Subcutaneous abdominal adipose tissue (tissue), 5 donors: Measurements from ENCODE around the gene ASCC1.
A peak's percentile ranks its signal among the peaks of the same experiment; 100 is the strongest.

Experiments used
- H3K27ac ChIP-seq: one replicate; pipeline ENCODE4 v1.7.0; 2013; ENCODE audit warnings: low read depth, mild to moderate bottlenecking, inconsistent platforms, low read length, moderate library complexity
- H3K27me3 ChIP-seq, 5 donors: one replicate each; pipeline ENCODE4 v1.7.0; 2013; ENCODE audit warnings: low read length in 5 of 5, inconsistent platforms in 1 of 5; ENCODE audit not compliant: control insufficient read depth in 5 of 5, insufficient read depth in 4 of 5
- H3K36me3 ChIP-seq, 5 donors: one replicate each; pipeline ENCODE4 v1.7.0; 2013; ENCODE audit warnings: low read length in 5 of 5; ENCODE audit not compliant: control insufficient read depth in 5 of 5, insufficient read depth in 5 of 5
- H3K4me1 ChIP-seq, 5 donors: one replicate each; pipeline ENCODE4 v1.7.0; 2013; ENCODE audit warnings: low read length in 5 of 5, mild to moderate bottlenecking in 3 of 5, moderate library complexity in 1 of 5; ENCODE audit not compliant: control insufficient read depth in 5 of 5, insufficient read depth in 5 of 5
- H3K4me3 ChIP-seq, 5 donors: one replicate each; pipeline ENCODE4 v1.7.0; 2013; ENCODE audit warnings: low read length in 5 of 5, low read depth in 1 of 5
- H3K9ac ChIP-seq, 5 donors: one replicate each; pipeline ENCODE4 v1.7.0; 2013; ENCODE audit warnings: low read length in 5 of 5, mild to moderate bottlenecking in 4 of 5, moderate library complexity in 3 of 5
- H3K9me3 ChIP-seq, 5 donors: one replicate each; pipeline ENCODE4 v1.7.0; 2013; ENCODE audit warnings: low read length in 5 of 5; ENCODE audit not compliant: control insufficient read depth in 5 of 5
- donor health status: healthy.
- donor health status: healthy.
- donor health status: healthy.
- donor health status: healthy.
- donor health status: healthy.

Gene ASCC1

DNA sequence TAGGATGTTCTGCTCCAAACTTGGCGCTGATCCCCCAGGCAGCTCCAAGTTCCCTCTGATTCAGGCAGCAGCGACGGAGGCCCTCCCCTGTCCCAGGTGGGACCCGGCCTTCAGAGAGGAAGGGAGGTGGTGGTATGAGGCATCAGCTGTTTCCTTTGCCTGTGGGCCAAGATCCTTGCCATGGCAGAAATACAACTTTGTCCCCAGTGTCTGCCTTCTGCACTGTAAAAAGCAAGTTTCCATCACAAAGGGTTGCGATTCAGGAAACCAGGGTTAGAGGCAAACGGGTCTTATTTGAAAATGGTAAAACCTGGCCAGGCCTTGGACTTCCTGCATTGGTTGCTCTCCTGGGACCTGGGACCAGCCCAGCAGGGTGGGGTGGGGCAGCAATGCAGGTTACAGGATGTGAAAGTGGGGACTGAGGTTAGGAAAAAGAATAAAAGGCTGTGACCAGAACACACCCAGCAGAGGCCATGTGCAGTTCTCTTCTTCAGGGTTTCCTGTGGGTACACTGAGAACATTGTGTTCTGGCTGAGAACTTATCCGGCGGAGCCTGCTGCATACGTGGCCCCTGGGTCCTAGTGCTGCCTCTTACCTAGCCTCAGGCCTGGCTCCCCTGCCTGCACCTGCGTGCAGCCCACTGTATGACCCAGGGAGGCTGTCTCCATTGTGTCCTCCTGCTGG is 32.5 kb upstream of the ASCC1 start:
- peak overlapping the region; percentile 73 for H3K27ac ChIP-seq
- no peaks in the 10 kb centered on the region for H3K36me3 ChIP-seq
- H3K9me3 ChIP-seq, result no peaks in the 10 kb centered on the region
- H3K4me1 ChIP-seq, result peaks cover 25 to 83% (median 70%) of the 10 kb centered on the region in 5 donors
- H3K9ac ChIP-seq, result peak overlapping the region in 4 of 5 donors; percentile 22 to 64 (median 42)
- no peaks in the 10 kb centered on the region for H3K27me3 ChIP-seq
- peak overlapping the region; percentile 27 to 44 (median 33) for H3K4me3 ChIP-seq

DNA sequence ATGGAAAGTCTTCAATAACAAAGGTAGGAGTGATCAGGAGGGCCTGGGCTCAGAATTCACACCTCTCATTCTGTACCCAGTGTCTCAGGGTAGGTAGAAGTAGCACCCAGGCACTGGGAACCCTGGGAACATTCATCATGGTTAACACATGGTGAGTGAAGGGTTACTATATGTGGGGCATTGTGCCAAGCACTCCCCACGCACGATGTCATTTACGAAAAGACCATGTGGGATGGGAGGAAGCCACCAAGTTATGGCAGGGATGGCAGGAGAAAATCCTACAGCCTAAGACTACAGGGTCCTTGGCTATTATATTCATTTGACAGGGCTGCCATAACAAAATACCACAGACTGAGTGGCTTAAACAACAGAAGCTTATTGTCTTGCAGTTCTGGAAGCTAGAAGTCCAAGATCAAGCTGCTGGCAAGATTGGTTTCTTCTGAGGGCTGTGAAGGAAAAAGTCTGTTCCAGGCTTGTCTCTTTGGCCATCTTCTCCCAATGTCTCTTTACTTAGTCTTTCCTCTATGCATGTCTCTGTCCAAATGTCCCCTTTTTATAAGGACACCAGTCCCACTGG is 30.0 kb upstream of the ASCC1 start:
- H3K36me3 ChIP-seq, result no peaks in the 10 kb centered on the region
- H3K9me3 ChIP-seq, result no peaks in the 10 kb centered on the region
- no peaks in the 10 kb centered on the region for H3K27me3 ChIP-seq
- H3K4me3 ChIP-seq, result no peak overlapping the region
- H3K4me1 ChIP-seq, result peaks cover 26 to 83% (median 67%) of the 10 kb centered on the region in 5 donors
- no peak overlapping the region for H3K9ac ChIP-seq
- H3K27ac ChIP-seq, result no peak overlapping the region

DNA sequence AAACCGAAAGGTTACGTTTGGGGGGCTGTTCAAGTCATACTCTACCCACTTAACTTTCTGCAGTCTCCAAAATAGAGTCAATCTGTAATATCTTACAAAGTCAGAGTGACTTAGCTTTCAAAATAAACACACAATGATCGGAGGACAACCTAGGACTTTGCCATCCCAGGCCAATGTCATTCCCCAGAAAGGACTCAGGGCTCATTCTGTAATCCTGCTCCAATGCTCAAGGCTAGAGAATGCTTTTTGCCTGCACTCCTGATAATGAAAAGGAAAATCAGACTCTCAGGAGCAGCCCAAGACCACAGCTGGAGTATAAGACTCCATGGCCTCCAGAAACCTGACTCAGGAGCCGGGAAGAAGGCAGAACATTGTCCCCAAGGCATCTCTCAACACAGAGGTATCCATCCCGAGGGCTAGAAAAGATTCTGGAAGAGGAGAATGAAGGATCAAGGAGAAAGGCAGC is 28.5 kb upstream of the ASCC1 start:
- H3K4me3 ChIP-seq, result no peak overlapping the region
- peaks cover 26 to 73% (median 61%) of the 10 kb centered on the region in 5 donors for H3K4me1 ChIP-seq
- H3K9ac ChIP-seq, result no peak overlapping the region

DNA sequence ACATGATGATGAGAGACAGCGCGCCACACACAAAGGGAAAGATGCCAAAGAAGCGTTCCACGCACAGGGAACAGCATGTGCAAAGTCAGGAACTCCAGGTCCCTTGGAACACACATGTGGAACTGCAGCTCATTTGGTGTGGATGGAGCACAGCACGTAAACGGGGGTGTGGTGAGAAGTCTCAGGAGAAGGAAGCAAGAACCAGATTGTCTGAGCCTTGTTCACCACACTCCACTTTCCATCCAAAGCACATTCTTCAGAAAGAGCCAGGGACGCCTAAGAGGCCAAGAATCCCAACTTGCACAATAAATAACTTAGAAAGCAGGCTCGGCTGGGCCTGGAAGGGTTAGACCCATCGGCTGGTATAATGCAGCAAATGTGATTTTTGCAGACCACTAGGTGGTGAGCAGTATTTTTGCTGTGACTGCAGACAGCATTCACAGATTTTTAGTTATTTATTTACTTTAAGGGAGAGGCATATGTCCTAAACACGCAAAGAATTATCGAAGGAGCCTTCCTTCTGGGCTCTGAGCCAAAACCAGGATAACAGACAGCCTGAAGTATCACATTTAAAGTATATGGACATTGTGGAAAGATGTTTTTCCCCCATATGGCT is 27.9 kb upstream of the ASCC1 start:
- H3K4me3 ChIP-seq, result no peak overlapping the region
- H3K36me3 ChIP-seq, result no peaks in the 10 kb centered on the region
- H3K9me3 ChIP-seq, result no peaks in the 10 kb centered on the region
- H3K4me1 ChIP-seq, result peaks cover 26 to 69% (median 57%) of the 10 kb centered on the region in 5 donors
- H3K27me3 ChIP-seq, result no peaks in the 10 kb centered on the region
- H3K9ac ChIP-seq, result peak overlapping the region in 2 of 5 donors; percentile 20 to 41
- no peak overlapping the region for H3K27ac ChIP-seq

More for the DNA sequence above, 28.5 kb upstream of the ASCC1 start:
- Histone ChIP-seq H3K27ac (no peak overlapping the region), H3K27me3 (no peaks in the 10 kb centered on the region), H3K36me3 (no peaks in the 10 kb centered on the region), H3K9me3 (no peaks in the 10 kb centered on the region)

DNA sequence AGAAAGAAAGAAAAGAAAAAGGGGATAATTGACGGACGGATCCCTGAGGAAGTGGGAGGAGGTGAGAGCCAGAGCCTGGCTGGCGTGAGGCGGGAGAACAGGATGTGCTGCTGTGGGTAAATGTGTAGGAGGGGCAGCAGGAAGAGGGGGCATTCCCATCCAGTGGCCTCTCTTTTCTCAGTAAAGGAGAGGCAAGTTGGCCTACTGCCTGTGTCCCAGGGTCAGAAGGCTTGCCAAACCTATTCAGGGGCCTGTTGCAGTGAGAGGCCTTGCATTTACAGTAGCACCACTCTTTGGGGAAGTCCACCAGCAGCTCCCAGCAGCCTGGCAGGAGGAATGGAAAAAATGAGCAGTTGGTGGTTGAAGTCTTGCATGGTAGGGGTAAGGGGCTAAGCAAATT is 26.6 kb upstream of the ASCC1 start:
- no peak overlapping the region for H3K9ac ChIP-seq
- peaks cover 15 to 56% (median 44%) of the 10 kb centered on the region in 5 donors for H3K4me1 ChIP-seq
- no peaks in the 10 kb centered on the region for H3K9me3 ChIP-seq
- peaks cover 0 to 2% (median 0%) of the 10 kb centered on the region in 5 donors for H3K36me3 ChIP-seq
- no peaks in the 10 kb centered on the region for H3K27me3 ChIP-seq
- H3K4me3 ChIP-seq, result no peak overlapping the region
- H3K27ac ChIP-seq, result no peak overlapping the region

DNA sequence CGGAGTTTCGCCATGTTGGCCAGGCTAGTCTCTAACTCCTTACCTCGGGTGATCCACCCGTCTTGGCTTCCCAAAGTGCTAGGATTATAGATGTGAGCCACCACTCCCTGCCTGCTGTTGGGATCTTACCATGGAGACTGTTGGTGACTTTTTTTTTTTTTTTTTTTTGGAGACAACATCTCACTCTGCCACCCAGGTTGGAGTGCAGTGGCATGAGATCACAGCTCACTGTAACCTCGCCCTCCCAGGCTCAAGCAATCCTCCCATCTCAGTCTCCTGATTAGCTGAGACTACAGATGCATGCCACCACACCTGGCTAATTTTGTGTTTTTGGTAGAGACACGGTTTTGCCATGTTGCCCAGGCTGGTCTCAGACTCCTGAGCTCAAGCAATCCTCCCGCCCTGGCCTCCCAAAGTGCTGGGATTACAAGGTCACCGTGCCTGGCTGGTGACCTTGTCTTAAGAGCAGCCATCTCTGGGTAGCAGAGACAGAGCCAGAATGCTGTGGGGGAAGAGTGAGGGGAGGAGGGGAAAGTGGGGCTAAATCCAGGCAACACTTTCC is 25.7 kb upstream of the ASCC1 start:
- Histone ChIP-seq H3K36me3 (peaks cover 0 to 4% (median 2%) of the 10 kb centered on the region in 5 donors), H3K4me1 (peaks cover 12 to 47% (median 40%) of the 10 kb centered on the region in 5 donors), H3K27me3 (no peaks in the 10 kb centered on the region), H3K9ac (no peak overlapping the region), H3K27ac (no peak overlapping the region), H3K4me3 (no peak overlapping the region), H3K9me3 (no peaks in the 10 kb centered on the region)

DNA sequence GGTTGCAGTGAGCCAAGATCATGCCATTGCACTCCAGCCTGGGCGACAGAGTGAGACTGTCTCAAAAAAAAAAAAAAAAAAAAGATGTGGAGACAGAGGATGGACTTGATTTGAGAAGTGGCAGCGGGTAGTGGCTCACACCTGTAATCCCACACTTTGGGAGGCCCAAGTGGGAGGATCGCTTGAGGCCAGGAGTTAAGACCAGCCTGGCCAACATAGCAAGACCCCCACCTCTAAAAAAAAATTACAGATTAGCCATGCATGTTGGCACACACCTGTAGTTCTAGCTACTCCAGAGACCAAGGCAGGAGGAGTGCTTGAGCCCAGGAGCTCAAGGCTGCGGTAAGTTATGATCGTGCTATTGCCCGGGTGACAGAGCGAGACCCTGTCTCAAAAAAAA is 24.3 kb upstream of the ASCC1 start:
- H3K27ac ChIP-seq, result no peak overlapping the region
- H3K9ac ChIP-seq, result no peak overlapping the region
- H3K9me3 ChIP-seq, result no peaks in the 10 kb centered on the region
- H3K27me3 ChIP-seq, result no peaks in the 10 kb centered on the region
- peaks cover 12 to 38% (median 32%) of the 10 kb centered on the region in 5 donors for H3K4me1 ChIP-seq
- H3K36me3 ChIP-seq, result peaks cover 5 to 16% (median 10%) of the 10 kb centered on the region in 5 donors
- no peak overlapping the region for H3K4me3 ChIP-seq

DNA sequence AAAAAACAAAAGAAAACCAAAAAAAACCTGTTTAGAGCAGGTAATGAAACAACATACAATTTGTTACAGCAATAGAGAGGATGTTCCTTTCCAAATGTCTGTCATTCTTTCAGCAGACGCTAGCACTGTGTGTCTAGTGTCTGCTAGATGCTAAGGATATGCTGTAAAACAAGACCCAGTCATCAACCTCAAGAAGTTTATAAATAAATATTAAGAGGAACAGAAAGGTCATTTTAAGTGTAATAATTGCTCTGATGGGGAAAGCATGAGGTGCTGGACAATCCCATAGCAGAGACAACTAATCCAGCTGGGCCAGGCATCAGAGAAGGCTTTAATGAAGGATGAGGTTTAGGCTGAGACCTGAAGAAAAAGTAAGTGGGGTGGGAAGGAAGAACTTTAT is 23.3 kb upstream of the ASCC1 start:
- no peaks in the 10 kb centered on the region for H3K9me3 ChIP-seq

DNA sequence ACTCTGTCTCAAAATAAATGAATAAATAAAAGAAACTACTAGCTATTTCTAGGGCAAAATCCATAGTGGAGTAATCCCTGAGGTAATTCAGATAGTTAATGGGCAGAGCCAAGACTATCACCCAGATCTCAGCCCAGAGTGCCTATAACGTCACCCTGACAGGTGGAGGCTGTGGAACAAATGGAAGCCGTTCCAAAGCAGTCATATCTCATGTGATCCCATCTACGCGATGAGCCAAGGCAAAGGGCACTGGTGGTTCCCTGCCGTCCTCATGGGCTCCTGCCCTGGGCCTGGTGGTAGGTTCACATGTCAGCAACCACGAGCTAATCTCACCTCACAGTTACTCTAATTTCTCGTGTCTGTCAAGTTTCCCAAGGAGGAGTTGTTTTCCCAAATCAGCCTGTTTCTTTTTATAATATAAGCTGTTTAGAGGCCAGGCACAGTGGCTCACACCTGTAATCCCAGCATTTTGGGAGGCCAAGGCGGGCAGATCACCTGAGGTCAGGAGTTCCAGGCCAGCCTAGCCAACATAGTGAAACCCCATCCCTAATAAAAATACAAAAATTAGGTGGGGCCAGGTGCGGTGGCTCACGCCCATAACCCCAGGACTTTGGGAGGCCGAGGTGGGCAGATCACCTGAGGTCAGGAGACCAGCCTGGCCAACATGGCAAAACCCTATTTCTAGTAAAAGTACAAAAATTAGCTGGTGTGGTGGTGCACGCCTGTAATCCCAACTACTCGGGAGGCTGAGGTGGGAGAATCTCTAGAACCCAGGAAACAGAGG is 22.5 kb upstream of the ASCC1 start:
- peaks cover 7 to 21% (median 15%) of the 10 kb centered on the region in 5 donors for H3K4me1 ChIP-seq
- H3K27me3 ChIP-seq, result no peaks in the 10 kb centered on the region
- no peak overlapping the region for H3K27ac ChIP-seq
- no peaks in the 10 kb centered on the region for H3K9me3 ChIP-seq
- no peak overlapping the region for H3K4me3 ChIP-seq
- peaks cover 8 to 26% (median 19%) of the 10 kb centered on the region in 5 donors for H3K36me3 ChIP-seq
- H3K9ac ChIP-seq, result no peak overlapping the region

More for the DNA sequence above, 23.3 kb upstream of the ASCC1 start:
- Histone ChIP-seq H3K27ac (no peak overlapping the region), H3K4me1 (peaks cover 11 to 30% (median 24%) of the 10 kb centered on the region in 5 donors), H3K36me3 (peaks cover 8 to 21% (median 13%) of the 10 kb centered on the region in 5 donors), H3K9ac (no peak overlapping the region), H3K4me3 (no peak overlapping the region), H3K27me3 (no peaks in the 10 kb centered on the region)
